WTC11 (cell line): Measurements from ENCODE around the gene ISG15.

Experiments
- ESRRA ChIP-seq: sonication (generic); formaldehyde crosslinking; IDR thresholded peaks from 2 replicates; pipeline ENCODE4 v1.8.1; 2022; ENCODE audit warnings: mild to moderate bottlenecking, missing genetic modification reagents, borderline replicate concordance
- RELA ChIP-seq: sonication (generic); formaldehyde crosslinking; IDR thresholded peaks from 2 replicates; pipeline ENCODE4 v1.8.1; 2022; ENCODE audit warnings: missing genetic modification reagents, mild to moderate bottlenecking, borderline replicate concordance
- TEAD4 ChIP-seq: sonication (generic); formaldehyde crosslinking; IDR thresholded peaks from 2 replicates; pipeline ENCODE4 v1.8.0; 2022; ENCODE audit warnings: mild to moderate bottlenecking, missing genetic modification reagents
- TF ChIP-seq, protein P1 (sequence below): sonication (generic); formaldehyde crosslinking; IDR thresholded peaks from 2 replicates; pipeline ENCODE4 v1.8.1; 2022; ENCODE audit warnings: mild to moderate bottlenecking, missing genetic modification reagents, moderate library complexity, borderline replicate concordance
- TF ChIP-seq, protein P2 (sequence below): fragments of 200-600 bp; IDR thresholded peaks from 2 replicates; pipeline ENCODE4 v1.8.0; 2022; ENCODE audit warnings: antibody characterized with exemption

GRCh38 chr1:1037366-1038327 is 24.4 kb downstream of the ISG15 start:
- TF ChIP-seq ESRRA (CRISPR knock-in tag) (no peak), RELA (CRISPR knock-in tag) (no peak), TEAD4 (CRISPR knock-in tag) (no peak)
- TF ChIP-seq, protein P1, sequence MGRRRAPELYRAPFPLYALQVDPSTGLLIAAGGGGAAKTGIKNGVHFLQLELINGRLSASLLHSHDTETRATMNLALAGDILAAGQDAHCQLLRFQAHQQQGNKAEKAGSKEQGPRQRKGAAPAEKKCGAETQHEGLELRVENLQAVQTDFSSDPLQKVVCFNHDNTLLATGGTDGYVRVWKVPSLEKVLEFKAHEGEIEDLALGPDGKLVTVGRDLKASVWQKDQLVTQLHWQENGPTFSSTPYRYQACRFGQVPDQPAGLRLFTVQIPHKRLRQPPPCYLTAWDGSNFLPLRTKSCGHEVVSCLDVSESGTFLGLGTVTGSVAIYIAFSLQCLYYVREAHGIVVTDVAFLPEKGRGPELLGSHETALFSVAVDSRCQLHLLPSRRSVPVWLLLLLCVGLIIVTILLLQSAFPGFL (CRISPR knock-in tag): no peak
- TF ChIP-seq, protein P2, sequence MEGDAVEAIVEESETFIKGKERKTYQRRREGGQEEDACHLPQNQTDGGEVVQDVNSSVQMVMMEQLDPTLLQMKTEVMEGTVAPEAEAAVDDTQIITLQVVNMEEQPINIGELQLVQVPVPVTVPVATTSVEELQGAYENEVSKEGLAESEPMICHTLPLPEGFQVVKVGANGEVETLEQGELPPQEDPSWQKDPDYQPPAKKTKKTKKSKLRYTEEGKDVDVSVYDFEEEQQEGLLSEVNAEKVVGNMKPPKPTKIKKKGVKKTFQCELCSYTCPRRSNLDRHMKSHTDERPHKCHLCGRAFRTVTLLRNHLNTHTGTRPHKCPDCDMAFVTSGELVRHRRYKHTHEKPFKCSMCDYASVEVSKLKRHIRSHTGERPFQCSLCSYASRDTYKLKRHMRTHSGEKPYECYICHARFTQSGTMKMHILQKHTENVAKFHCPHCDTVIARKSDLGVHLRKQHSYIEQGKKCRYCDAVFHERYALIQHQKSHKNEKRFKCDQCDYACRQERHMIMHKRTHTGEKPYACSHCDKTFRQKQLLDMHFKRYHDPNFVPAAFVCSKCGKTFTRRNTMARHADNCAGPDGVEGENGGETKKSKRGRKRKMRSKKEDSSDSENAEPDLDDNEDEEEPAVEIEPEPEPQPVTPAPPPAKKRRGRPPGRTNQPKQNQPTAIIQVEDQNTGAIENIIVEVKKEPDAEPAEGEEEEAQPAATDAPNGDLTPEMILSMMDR: no peak
